HG03196 (cell line): ENCODE results near the gene MRGPRD.

Experiments
- ATAC-seq: cut with Tn5 transposase; IDR thresholded peaks from one replicate; pipeline ENCODE4 v1.9.1; 2021; ENCODE audit not compliant: unreplicated experiment

MRGPRD gene

DNA sequence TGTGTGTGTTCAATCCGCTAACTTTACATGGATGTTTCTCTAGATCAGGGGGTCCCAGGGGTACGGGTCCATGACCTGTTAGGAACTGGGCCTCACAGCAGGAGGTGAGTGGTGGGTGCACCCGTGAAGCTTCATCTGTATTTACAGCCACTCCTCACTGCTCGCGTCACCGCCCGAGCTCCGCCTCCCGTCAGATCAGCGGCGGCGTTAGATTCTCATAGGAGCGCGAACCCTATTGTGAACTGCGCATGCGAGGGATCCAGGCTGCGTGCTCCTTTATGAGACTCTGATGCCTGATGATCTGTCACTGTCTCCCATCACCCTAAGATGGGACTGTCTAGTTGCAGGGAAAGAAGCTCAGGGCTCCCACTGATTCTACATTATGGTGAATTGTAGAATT lies 31.9 kb downstream of the MRGPRD start:
- no peak for ATAC-seq

DNA sequence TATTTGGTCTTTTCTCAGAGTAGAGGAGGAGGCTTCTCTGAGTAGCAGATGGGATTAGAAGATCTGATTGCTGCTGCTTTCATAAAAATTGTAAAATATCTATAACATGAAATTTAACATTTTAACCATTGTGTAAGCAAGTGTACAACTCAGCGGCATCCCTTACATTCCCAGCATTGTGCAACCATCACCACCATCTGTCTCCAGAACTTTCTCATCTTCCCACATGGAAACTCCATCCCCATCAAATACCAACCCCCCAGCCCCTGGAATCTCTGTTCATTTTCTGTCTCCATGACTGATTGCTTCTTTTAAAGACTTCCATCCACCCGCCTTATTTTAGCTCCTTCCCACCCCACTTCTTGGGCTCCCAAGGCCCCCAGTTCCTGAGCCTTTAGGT lies 32.3 kb downstream of the MRGPRD start:
- no peak for ATAC-seq

DNA sequence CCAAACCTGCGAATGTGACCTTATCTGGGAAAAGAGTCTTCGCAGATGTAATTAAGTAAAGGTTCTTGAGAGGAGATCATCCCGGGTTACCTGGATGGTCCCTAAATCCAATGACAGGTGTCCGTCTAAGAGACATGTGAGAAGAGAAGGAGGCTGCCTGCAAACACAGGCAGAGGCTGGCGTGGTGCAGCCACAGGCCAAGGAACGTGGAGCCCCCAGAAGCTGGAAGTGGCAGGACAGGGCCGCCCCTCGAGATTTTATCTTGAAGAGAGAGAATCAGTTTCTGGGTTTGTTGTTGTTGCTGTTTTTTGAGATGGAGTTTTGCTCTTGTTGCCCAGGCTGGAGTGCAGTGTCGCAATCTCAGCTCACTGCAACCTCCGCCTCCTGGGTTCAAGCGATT lies 33.6 kb downstream of the MRGPRD start:
- ATAC-seq = no peak

DNA sequence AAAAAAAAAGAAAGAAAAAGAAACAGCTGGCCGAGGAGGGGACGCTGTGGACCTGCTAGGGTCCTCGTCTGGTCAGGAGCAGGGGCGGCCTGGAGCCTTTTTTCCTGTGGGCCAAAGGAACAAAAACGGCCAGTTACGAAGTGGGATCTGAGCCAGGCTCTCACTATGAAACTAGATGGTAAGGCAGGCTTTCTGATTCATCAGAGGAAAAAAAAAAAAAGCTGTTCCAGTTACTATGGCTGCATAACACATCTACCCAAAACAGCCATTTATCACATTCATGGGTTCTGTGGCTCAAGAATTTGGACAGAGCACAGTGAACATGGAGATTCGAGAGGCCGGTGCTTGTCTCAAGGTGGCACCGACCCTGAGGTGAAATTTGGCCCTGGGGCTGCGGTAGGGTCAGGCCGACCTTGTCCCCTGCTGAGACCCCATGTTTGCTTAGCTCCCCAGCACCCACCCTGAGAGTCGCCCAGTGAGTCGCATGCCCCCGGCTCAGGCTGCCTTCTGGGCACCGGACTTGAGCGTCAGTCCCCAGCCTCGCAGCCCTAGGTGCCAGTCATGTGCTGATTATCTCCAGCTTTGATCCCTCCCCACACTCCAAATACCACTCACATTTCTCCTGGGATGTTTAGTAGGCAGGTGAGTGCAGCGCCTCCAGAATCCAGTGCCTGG lies 34.2 kb downstream of the MRGPRD start:
- no peak for ATAC-seq

DNA sequence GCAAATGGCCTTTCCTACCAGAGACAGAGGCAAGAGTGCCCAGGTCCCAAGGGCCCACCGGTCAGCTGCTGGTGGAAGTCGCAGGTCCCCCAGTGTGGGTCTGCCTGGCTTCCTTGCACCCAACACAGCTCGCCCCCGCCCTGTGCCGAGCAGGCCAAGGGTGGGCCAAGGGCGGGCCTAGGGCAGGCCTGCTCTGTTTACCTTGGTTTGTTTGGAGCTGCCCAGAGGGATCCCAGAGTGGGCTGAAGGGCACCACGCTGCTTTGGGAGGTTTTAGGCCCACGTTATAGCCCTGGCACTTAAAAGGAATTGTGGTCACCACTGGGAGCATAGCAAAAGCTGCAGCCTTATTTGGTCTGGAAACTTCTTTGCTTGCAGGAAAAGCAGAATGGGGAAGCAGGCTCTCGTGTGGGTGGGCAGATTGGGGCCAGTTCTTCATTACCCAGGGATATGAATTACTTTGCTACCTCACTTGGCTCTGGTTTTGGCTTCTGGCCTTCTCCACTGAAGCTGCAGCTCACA lies 38.0 kb downstream of the MRGPRD start:
- ATAC-seq = no peak

DNA sequence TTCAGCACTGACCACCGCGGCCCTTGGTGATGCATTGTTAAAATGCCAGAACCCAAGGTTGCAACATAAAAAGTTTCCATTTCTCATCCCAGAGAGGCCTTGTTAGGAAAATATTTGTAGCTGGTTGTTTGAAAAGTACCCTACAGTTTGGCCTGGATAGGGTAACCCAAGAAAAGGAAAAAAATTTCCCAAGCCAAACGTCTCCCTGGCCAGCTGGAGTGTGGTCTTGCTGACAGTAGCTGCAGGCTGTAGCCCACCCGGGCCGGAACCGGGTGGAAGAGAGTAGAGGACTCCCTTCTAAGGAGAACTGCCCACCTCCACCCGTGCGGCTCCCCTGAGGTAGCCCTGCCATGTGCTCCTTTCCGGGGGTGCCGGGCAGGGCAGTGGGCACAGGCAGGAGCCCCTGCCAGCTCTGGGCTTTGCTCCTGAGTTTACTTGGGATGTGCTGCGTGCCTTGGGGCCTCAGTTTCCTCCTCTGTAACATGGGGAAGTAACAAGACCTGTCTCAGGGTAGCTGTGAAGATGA lies 38.6 kb downstream of the MRGPRD start:
- ATAC-seq = no peak

DNA sequence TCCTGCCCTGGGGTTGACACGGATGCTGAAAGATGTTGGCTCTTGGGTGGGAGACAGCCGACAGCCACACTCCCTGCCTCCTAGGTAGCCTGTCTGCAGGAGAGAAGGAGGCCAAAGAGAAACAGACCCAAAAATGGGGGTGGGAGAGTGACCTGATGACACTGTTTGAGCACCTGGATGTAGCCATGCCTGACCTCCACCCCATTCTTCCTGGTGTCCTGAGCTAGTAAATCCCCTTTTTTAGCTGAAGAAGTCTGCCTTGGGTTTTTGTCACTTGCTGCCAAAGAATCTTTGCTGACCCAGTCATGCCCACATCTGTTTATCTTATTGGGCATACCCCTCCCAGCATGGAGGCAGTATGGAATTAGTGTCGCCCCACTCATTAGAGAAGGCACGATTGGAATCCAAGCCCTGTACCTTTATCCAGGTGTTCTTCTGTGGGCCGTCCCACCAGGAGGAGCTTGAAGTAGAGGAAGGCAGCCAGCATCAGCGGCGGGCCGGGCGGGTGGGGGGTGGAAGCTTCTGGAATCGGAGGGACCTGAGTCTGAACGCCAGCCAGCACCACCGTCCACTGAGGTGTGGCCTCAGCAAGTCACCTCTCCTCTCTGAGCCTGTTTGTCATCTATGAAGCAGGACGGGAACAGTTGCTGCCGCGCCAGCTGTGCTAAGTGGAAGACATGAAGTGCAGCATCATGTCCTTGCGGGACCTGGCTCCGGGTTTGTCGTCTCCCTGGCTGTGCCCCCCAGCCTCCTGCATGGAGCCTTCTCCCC lies 39.3 kb downstream of the MRGPRD start:
- ATAC-seq = no peak

DNA sequence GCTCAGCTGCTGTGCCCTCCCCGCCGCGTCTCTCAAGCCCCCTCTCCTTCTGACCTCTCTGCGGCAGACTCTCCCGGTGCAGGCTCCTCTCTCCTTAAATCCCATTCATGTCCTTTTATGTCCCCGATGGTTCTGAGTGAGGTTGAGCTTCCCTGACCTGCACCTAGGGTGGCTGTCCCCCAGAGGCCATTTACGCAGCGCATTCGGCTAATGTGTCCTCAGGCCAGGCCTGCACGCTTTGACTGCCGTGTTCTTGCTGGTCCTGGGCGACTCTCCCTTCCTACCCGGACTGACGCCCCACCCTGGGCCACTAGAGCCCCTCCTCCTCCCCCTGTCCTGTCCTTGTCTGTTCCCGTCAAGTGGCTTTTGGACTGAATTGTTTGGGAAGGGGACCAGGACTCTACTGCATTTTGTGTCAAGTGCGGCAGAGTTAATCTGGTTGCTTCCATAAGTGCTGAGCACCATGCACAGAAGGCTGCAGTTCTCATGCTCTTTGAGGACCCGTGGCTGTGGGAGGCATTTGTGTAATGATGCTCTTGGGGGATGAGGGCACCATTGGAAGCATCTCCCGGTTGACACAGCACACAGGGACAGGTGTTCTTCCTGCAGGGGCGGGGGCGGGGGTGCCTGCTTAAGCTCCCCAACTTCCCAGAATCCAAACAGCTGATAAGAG lies 40.0 kb downstream of the MRGPRD start:
- ATAC-seq = no peak

DNA sequence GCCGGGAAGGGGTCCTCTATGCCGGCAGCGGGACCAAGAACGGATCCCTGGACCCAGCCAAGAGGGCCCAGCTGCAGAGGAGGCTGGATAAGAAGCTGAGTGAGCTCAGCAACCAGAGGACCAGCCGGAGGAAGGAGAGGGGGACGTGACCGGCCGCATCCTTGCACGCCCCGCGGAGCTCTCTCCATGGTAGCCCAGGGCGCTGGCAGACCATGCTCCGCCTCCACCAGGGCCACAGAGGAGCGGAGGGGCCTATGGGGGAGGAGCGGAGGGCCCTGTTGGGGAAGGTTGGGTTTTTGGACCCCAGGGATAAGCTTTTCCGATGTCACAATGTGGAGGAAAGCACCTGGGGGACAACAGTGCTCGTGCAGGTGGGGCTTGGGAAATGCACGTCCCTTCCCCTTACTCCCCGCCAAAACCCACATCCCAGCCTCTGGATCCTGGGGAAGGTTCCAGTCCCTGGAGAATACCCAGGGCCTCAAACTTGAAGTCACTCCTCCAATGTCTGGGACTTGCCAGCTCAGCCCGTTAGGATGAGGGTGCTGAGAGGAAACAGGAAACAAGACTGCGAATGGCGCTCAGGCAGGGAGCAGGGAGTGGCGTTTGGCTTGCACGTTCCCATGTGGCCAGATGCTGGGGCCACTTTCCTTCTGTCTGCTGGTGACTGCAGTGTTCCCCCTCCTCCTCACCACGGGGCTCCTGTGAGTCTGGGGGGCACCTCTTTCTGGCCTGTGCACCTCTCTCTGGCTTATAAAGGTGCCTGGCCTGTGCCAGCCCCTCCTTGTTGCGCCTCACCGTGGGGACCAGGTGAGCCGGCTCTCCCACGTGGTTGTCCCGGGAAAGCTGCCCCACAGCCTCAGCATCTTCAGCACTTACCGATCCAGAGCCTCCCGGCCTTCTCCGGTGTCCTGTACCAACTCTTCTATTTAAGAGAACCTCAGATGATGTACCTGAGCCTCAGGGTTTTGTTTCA lies 40.9 kb downstream of the MRGPRD start:
- no peak for ATAC-seq

DNA sequence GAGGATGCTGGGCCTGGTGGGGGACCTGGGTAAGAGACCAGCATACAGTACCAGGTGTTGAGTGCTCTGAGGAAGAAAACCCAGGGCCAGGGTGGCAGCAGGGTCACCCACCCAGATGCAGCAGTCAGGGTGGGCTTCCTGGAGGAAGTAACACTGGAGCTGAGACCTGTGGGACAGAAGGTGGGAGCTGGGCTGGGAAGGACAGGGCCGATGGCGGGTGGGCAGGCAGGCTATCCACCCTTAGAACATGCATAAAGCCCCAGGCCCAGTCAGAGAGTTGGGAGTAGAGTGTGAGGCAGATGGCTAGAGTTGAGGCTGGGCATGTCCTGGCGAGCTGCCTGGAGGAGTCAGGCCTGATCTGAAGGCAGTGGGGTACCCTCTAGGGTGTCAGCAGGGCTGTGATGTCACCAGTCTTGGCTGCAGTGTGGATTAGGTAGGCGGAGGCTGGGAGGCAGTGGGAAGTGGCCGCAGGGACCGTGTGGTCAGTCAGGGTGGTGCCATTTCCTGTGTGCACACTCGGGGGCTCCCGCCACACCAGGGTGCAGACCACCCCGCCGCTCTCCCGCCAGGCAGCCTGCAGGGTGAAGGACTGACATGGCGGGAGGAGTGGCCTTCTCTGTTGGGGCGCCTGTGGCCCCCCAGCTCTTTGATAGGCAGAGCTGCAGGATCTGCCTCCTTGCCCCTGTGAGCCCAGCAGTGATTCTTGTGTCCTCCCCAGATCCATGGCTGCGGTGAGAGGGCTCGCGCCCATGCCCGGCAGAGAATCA lies 41.8 kb downstream of the MRGPRD start:
- ATAC-seq = no peak

DNA sequence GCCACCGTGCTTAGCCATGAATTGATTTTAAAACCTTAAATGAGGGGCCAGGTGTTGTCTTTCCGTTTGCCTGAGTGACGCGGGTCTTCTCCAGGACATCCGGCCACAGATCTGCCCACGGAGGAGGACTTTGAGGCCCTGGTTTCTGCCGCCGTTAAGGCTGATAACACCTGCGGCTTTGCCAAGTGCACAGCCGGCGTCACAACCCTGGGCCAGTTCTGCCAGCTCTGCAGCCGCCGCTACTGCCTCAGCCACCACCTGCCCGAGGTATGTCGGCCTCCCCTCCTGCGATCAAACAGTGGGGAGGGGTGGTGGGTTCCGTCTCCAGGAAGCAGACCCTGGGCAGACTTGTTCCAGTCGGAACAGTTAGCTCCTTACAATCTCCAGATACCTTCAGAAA lies 42.7 kb downstream of the MRGPRD start:
- ATAC-seq = no peak

DNA sequence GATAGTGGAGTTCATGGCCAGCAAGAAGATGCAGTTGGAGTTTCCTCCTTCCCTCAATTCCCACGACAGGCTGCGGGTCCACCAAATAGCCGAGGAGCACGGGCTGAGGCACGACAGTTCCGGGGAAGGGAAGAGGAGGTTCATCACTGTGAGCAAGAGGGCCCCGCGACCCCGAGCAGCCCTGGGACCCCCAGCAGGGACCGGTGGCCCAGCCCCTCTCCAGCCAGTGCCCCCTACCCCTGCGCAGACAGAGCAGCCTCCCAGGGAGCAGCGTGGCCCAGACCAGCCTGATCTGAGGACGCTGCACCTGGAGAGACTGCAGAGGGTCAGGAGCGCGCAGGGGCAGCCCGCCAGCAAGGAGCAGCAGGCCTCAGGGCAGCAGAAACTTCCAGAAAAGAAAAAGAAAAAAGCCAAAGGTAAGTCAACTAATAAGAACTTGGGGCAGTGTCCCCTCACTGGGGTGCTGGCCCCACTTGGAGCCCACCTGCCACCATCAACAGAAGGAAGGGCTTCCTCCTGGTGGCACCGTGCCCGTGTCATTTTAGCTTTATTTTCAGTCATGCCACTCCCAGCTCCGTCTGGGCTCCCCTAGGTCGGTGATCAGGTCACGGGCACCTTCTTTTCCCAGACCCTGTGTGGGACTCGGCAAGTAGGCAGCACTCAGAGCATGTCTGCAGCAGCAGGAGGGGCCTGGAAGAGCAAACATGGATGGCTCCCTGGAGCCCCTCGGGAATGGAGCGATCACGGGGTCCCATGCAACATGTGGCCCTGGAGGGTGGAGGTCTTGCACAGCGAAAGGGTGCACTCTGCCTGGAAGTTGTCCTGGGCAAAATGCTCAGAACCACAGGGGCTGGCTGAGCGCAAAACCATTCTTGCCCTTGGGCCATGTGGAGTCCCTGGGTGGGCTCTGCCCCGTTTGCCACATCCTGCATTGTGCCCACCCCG lies 43.8 kb downstream of the MRGPRD start:
- no peak for ATAC-seq

DNA sequence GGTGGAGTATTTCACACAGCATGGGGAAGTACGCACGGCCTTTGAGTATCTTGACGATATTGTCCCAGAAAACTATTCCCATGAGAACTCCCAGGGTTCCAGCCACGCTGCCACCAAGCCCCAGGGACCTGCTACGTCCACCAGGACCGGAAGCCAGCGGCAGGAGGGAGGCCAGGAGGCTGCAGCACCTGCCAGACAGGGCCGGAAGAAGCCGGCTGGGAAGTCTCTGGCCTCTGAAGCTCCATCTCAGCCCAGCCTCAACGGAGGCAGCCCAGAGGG lies 44.5 kb downstream of the MRGPRD start:
- ATAC-seq = no peak

DNA sequence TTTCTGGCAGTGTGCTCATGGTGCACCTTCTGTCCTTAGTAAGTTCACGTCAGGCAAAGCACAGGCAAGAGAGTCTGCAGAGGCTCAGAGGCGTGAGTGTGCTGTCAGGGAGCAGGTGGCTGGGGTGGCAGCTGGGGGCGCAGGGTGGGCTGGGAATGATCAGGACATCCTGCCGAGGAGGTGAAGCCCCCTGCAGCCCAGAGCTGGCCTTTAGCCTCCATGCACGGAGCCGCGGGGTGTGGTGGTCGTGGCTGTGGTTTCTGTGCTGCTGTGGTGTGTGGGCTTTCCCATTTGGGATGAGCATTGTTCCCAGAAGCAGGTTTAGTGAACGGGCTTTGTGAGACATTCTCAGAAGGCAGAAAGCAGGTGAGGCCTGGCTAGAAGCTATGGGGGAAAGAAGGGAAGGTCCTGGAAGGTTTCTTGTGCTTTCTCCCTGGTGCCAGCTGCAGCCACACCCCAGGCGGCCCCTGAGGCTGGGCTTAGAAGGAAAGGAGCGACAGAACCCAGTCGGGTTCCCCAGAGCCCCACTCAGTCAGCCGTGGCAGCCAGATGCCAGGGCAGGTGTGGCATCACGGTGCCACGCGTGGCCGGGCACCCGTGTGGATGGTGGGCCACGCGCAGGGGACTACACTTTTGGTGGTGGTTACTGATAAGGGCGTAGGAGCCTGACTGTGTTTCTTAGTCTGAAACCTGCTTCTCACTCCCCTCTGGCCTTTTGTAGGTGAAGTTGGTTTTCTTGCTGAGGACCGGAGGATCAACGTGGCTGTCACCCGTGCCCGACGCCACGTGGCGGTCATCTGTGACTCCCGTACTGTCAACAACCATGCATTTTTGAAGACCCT lies 45.0 kb downstream of the MRGPRD start:
- ATAC-seq = no peak

DNA sequence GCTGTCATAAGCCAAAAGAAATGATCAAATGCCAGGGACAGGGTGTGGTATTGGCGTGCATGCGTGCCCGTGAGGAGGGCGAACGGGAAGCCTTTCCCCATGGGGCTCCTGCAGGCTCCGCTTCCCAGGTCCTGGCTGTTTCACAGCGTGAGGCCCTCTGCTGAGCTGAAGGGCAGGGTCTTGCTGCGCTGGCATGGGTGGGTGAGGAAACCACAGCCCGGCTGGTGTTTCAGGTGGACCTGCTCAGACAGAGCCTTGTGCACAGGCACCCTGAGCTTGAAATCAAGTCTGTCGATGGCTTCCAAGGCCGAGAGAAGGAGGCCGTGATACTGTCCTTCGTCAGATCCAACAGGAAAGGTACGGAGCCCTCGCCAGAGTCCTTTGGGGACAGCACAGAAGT lies 45.7 kb downstream of the MRGPRD start:
- no peak for ATAC-seq

DNA sequence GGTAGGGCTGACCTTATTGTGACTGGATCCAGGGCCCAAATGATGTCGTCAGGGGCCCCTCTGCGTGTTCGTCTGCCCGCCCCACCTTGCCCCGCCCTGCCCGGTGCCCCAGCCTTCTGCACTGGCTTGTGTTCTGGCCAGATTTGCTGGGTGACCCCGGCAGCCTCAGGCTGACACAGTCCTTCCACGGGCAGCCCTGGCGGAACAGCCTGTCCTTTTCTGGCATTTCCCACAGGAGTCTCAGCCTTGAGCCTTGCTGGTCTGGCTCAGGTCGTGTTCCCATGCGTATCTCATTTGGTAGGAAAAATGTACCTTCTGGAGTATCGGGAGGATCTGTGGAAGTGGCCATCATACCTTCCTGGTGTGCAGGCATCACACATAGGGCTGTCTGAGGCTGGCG lies 46.1 kb downstream of the MRGPRD start:
- ATAC-seq = no peak

DNA sequence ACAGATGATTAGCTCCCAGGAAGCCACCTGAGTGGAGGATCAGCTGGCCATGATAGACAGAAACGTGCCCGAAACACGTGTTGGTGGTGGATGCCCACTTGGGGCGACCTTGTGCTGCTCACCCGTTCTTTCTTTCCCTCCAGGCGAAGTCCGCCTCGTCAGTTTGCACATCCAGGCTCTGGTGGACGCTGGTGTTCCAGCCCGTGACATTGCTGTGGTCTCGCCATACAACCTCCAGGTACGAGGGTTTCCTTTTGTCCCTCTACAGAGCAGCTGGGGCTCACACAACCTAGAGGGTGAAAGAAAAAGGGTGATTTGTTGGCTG lies 46.5 kb downstream of the MRGPRD start:
- ATAC-seq = no peak

DNA sequence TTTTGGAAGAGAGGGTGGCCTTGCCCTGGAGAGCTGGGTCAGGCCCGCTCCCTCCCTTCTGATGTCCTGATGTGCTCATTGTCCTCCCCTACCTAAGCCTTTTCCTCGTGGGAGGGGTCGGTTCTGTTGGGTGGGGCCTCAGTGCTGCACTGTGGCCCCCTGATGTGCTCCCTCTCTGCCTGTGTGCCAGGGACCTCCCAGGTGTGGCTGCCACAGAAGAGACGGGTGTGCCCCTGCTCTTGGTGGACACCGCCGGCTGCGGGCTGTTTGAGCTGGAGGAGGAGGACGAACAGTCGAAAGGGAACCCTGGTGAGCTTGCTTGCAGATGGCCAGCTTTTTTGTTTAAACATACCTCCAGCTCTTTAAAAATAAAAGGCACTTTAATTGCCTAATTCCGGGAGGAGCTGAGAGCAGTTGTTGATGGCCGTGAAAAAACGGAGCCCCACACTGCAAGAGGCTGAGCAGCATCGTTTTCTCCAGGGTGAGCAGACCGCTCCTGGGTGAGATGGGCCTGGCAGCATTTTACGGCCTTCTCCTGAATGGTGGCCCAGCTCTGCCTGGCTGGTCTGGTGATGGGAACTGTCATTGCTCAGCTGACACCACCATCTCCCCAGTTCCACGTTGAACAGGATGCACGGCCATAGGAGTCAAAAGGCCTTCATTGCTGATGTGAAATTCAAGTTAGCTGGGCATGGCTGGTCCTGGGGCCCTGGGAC lies 47.0 kb downstream of the MRGPRD start:
- no peak for ATAC-seq
